ENCODE data around the gene RTF1. TPM values are rescaled to one million over a fixed set of nuclear protein-coding genes. Genes with fewer than 3 reads are reported as not detected.
A peak's percentile ranks its signal among the peaks of the same experiment; 100 is the strongest.

RTF1 gene
- total RNA-seq, 1 experiment from 2014 or later: 26.5 TPM

- Histone ChIP-seq H3K36me3 (no peaks in the 10 kb centered on the region), H3K9me3 (no peaks in the 10 kb centered on the region), H3K27me3 (no peaks in the 10 kb centered on the region), H3K4me3 (no peak overlapping the region)
- DNase-seq: no peak
These were observed 94.5 kb downstream of the RTF1 start for GRCh38 chr15:41511331-41511898.

- no peaks in the 10 kb centered on the region for H3K9me3 ChIP-seq
- H3K27me3 ChIP-seq: no peaks in the 10 kb centered on the region
- no peak overlapping the region for H3K4me3 ChIP-seq
- no peak for DNase-seq
- no peaks in the 10 kb centered on the region for H3K36me3 ChIP-seq
These were observed 95.0 kb downstream of the RTF1 start for GRCh38 chr15:41511899-41512369.

GRCh38 chr15:41512512-41512939, 95.6 kb downstream of the RTF1 start:
- H3K4me3 ChIP-seq: no peak overlapping the region
- DNase-seq: no peak

GRCh38 chr15:41512940-41513505, 96.1 kb downstream of the RTF1 start:
- no peak overlapping the region for H3K4me3 ChIP-seq
- H3K27me3 ChIP-seq: no peaks in the 10 kb centered on the region
- no peaks in the 10 kb centered on the region for H3K9me3 ChIP-seq
- peaks cover 2% of the 10 kb centered on the region; the same call in 1 of the 2 replicates for H3K36me3 ChIP-seq
- no peak for DNase-seq

More at GRCh38 chr15:41512512-41512939, 95.6 kb downstream of the RTF1 start:
- Histone ChIP-seq H3K36me3 (no peaks in the 10 kb centered on the region), H3K27me3 (no peaks in the 10 kb centered on the region), H3K9me3 (no peaks in the 10 kb centered on the region)

- no peak for DNase-seq
- H3K36me3 ChIP-seq: peaks cover 2% of the 10 kb centered on the region; the same call in 1 of the 2 replicates
These were observed 96.8 kb downstream of the RTF1 start, which contains the start of gene LTK for GRCh38 chr15:41513506-41514227. Gene LTK (minus strand): TSS chr15:41513827. CDS start chr15:41513709, 118 bp downstream.

GRCh38 chr15:41517895-41518449, 101.1 kb downstream of the RTF1 start:
- Histone ChIP-seq H3K9me3 (no peaks in the 10 kb centered on the region), H3K27me3 (no peaks in the 10 kb centered on the region), H3K36me3 (peaks cover 2% of the 10 kb centered on the region; the same call in 1 of the 2 replicates), H3K4me3 (no peak overlapping the region)
- DNase-seq: no peak

More at GRCh38 chr15:41513506-41514227, 96.8 kb downstream of the RTF1 start, which contains the start of gene LTK:
- Histone ChIP-seq H3K9me3 (no peaks in the 10 kb centered on the region), H3K27me3 (no peaks in the 10 kb centered on the region), H3K4me3 (no peak within 1 kb of the TSS)

GRCh38 chr15:41520636-41521035, 103.7 kb downstream of the RTF1 start:
- DNase-seq: no peak
- Histone ChIP-seq H3K9me3 (no peaks in the 10 kb centered on the region), H3K27me3 (no peaks in the 10 kb centered on the region), H3K4me3 (no peak overlapping the region), H3K36me3 (peaks cover 2% of the 10 kb centered on the region; the same call in 1 of the 2 replicates)

- peaks cover 8% of the 10 kb centered on the region for H3K36me3 ChIP-seq
- no peaks in the 10 kb centered on the region for H3K27me3 ChIP-seq
- H3K9me3 ChIP-seq: no peaks in the 10 kb centered on the region
- DNase-seq: no peak
- H3K4me3 ChIP-seq: no peak overlapping the region
These were observed 104.7 kb downstream of the RTF1 start for GRCh38 chr15:41521614-41522013.

- no peak overlapping the region for H3K4me3 ChIP-seq
- H3K36me3 ChIP-seq: peaks cover 15% of the 10 kb centered on the region
- peak; percentile 17 for DNase-seq
- no peaks in the 10 kb centered on the region for H3K27me3 ChIP-seq
- H3K9me3 ChIP-seq: no peaks in the 10 kb centered on the region
These were observed 106.2 kb downstream of the RTF1 start for GRCh38 chr15:41523097-41523496.

- H3K36me3 ChIP-seq: peaks cover 40% of the 10 kb centered on the region
- DNase-seq: no peak
- H3K4me3 ChIP-seq: no peak overlapping the region
- no peaks in the 10 kb centered on the region for H3K9me3 ChIP-seq
- no peaks in the 10 kb centered on the region for H3K27me3 ChIP-seq
These were observed 113.6 kb downstream of the RTF1 start for GRCh38 chr15:41530363-41530956.

Other genes with a start within 250 kb of the RTF1 start
- not detected in 2 replicates for gene EXD1, start 186.3 kb upstream of the RTF1 start, total RNA-seq (2014; rRNA removed; shearing (Covaris generic); ENCODE audit: low replicate concordance)
- 65.9 and 88.1 TPM in 2 replicates for gene CHP1, start 185.8 kb upstream of the RTF1 start, total RNA-seq (2014; rRNA removed; shearing (Covaris generic); ENCODE audit: low replicate concordance)
- 27.5 and 46.3 TPM in 2 replicates for gene OIP5, start 84.5 kb upstream of the RTF1 start, total RNA-seq (2014; rRNA removed; shearing (Covaris generic); ENCODE audit: low replicate concordance)
- gene NUSAP1, start 84.2 kb upstream of the RTF1 start, total RNA-seq (2014; rRNA removed; shearing (Covaris generic); ENCODE audit: low replicate concordance): 161 and 169 TPM in 2 replicates
- gene NDUFAF1, start 14.6 kb upstream of the RTF1 start, total RNA-seq (2014; rRNA removed; shearing (Covaris generic); ENCODE audit: low replicate concordance): 19.4 and 26.2 TPM in 2 replicates
- gene ITPKA, start 76.8 kb downstream of the RTF1 start, total RNA-seq (2014; rRNA removed; shearing (Covaris generic); ENCODE audit: low replicate concordance): 1.4 and 1.6 TPM in 2 replicates
- not detected in 2 replicates for gene LTK, start 96.7 kb downstream of the RTF1 start, total RNA-seq (2014; rRNA removed; shearing (Covaris generic); ENCODE audit: low replicate concordance)
- gene RPAP1, start 127.2 kb downstream of the RTF1 start, total RNA-seq (2014; rRNA removed; shearing (Covaris generic); ENCODE audit: low replicate concordance): 6.2 and 7.9 TPM in 2 replicates
- gene TYRO3, start 142.1 kb downstream of the RTF1 start, total RNA-seq (2014; rRNA removed; shearing (Covaris generic); ENCODE audit: low replicate concordance): 3.4 and 12.2 TPM in 2 replicates
- 10.4 and 12.8 TPM in 2 replicates for gene MGA, start 243.3 kb downstream of the RTF1 start, total RNA-seq (2014; rRNA removed; shearing (Covaris generic); ENCODE audit: low replicate concordance)

All from MG63 (cell line).